T47D (cell line): Measurements from ENCODE around the gene AFAP1L2.

Experiments
- DNase-seq, 2 experiments: peaks; one replicate each; pipeline versions ENCODE4 v3.0.0 to v3.0.0-alpha.2; 2011 to 2012; ENCODE audit warnings: low read depth in 1 of 2, low spot score in 1 of 2
- JUND ChIP-seq: IDR thresholded peaks from 2 replicates; pipeline ENCODE4 v1.6.1; 2012; ENCODE audit warnings: low read depth
- in situ Hi-C: cut with HindIII; loops from 2 replicates; pipeline ENCODE4 v1.10.0; 2016; ENCODE audit warnings: low sequenced_read_pairs, low pct_unique_long_range_greater_than_20kb

The AFAP1L2 gene

GRCh38 chr10:114278140-114278883 is 126.0 kb downstream of the AFAP1L2 start:
- no peak for DNase-seq
- in situ Hi-C loops = no loop called here
- no peak for TF ChIP-seq JUND

- no peak for DNase-seq
- in situ Hi-C loops = no loop called here
- no peak for TF ChIP-seq JUND
Observed at GRCh38 chr10:114276671-114277070, 127.6 kb downstream of the AFAP1L2 start.

GRCh38 chr10:114276066-114276465 is 128.2 kb downstream of the AFAP1L2 start:
- DNase-seq = no peak
- TF ChIP-seq JUND = no peak
- in situ Hi-C loops = no loop called here

- no peak for DNase-seq
- TF ChIP-seq JUND = no peak
- in situ Hi-C loops = no loop called here
Observed at GRCh38 chr10:114274616-114275453, 129.5 kb downstream of the AFAP1L2 start.

DNA sequence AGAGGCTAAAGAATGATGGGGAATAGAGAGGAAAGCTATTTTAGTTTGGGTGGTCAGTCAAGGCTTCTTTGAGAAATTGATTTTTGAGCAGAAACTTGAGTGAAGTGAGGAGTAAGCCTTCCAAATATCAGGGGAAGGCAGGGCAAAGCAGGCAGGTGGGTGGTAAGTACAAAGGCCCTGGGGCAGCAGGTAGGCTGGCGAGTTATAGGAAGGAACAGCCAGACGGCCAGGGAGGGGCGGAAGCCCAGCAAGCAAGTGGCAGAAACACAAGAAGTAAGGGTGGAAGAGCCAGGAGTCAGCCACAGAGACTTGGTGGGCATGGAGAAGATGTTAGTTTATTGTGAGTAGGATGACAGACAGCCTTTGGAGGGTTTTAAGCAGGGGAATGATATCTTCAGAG is 130.4 kb downstream of the AFAP1L2 start:
- in situ Hi-C loops = no loop called here
- DNase-seq = no peak
- no peak for TF ChIP-seq JUND

DNA sequence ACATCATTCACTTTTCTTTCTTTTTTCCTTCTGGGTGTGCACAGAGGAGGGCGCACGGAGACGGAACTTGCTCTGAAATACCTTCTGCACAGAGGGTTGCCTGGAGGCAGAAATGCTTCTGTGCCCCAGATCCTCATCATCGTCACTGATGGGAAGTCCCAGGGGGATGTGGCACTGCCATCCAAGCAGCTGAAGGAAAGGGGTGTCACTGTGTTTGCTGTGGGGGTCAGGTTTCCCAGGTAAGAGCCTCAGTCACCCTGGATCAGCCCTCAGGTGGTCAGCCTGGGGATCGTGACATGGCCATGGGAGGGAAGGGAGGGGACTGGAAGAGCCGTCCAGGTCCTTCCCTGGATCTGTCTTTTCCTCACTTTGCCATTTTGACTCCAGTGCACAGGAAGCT is 131.6 kb downstream of the AFAP1L2 start:
- TF ChIP-seq JUND = no peak
- in situ Hi-C loops = no loop called here
- no peak for DNase-seq

GRCh38 chr10:114271779-114272167 is 132.5 kb downstream of the AFAP1L2 start:
- in situ Hi-C loops = no loop called here
- no peak for DNase-seq
- TF ChIP-seq JUND = no peak

GRCh38 chr10:114271075-114271778 is 133.1 kb downstream of the AFAP1L2 start:
- no peak for TF ChIP-seq JUND
- in situ Hi-C loops = no loop called here

GRCh38 chr10:114266521-114266920 is 137.8 kb downstream of the AFAP1L2 start:
- peak; percentile 46 to 60 for DNase-seq
- TF ChIP-seq JUND = no peak
- in situ Hi-C loops = no loop called here

More at GRCh38 chr10:114271075-114271778, 133.1 kb downstream of the AFAP1L2 start:
- no peak for DNase-seq

DNA sequence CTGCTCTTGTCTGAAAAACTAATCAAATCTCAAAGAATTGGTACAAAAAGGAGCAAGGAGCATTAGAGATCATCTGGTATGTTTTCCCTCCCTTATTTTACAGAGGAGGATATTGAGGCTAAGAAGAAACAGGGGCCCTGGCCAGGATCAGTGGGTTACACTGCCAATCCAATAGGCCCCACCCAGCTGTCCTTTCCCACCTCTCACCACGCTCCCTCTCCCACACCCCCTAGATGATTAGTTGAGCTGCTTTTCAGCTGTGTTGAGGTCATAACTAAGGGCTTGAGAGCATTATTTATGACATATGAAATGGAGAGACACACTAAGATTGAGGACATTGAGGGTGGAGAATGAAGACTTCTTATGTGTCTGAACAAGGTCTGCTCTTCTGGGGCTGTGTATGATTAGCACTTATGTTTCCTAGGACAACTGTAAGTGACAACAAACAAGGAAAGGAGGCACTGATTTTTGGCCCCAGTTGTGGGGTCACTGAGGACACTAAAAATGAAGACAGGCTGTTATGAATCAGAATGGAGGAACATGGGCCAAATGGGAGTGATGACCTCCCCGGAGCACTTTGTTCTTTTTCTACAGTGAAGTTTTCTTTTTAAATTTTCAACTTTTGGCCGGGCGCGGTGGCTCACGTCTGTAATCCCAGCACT is 138.8 kb downstream of the AFAP1L2 start:
- in situ Hi-C loops = no loop called here
- no peak for TF ChIP-seq JUND
- DNase-seq = no peak

GRCh38 chr10:114262496-114262895 is 141.8 kb downstream of the AFAP1L2 start:
- no peak for DNase-seq
- in situ Hi-C loops = no loop called here
- no peak for TF ChIP-seq JUND

DNA sequence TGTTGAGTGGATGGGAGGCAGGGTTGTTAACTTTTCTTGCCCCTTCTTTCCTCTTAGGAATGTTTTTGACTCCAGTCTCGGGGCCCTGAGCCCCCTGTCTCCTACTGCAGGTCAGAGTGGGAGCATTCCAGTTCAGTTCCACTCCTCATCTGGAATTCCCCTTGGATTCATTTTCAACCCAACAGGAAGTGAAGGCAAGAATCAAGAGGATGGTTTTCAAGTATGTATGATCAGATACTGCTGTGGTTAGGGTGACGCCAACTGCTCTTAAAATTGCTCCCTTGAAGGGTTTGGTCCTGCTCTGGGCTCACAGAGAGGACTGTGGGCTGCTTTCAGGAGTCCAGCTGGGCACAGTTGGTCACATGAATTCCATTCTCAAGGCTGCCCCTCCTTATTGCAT is 143.2 kb downstream of the AFAP1L2 start:
- no peak for TF ChIP-seq JUND
- no peak for DNase-seq
- in situ Hi-C loops = no loop called here
